ENCODE data around the gene PHETA2. TPM values are rescaled to one million over a fixed set of nuclear protein-coding genes. Genes with fewer than 3 reads are reported as not detected.

PHETA2 gene
- total RNA-seq, 1 experiment from 2014 or later, result 5.7 TPM

- Mint-ChIP-seq H3K4me3 (peak within 1 kb of the TSS; percentile 95), H3K27ac (peak within 1 kb of the TSS; percentile 89), H3K9me3 (no peaks in the 10 kb centered on the region), H3K4me1 (peaks cover 24% of the 10 kb centered on the region), H3K36me3 (peaks cover 5% of the 10 kb centered on the region), H3K27me3 (ENCODE audit: low read depth) (no peaks in the 10 kb centered on the region)
- POLR2A ChIA-PET, result interaction anchor here (0.6 to 3.1 kb wide), 5 partner anchors 10 to 390 kb away, joined by 3 to 16 read pairs (median 3); partner anchors contain the start of genes CENPM and NDUFA6
- peak; percentile 94 for DNase-seq (ENCODE audit: low spot score)
- ATAC-seq, result peak; percentile 95
- CTCF ChIA-PET, result interaction anchor here (0.5 to 3.8 kb wide), 8 partner anchors 11 to 1690 kb away, joined by 3 to 27 read pairs (median 4); partner anchors contain the start of genes NDUFA6 and SREBF2
- TF ChIP-seq NR1H2 (CRISPR knock-in tag; IDR thresholded peaks at IDR 0.05) (no peak), JUN (CRISPR knock-in tag; IDR thresholded peaks at IDR 0.05) (no peak), MXD4 (CRISPR knock-in tag; IDR thresholded peaks at IDR 0.05; ENCODE audit: borderline replicate concordance) (no peak), ELF4 (CRISPR knock-in tag; IDR thresholded peaks at IDR 0.05; ENCODE audit: low read depth) (no peak), ERG (CRISPR knock-in tag; IDR thresholded peaks at IDR 0.05) (0 out of 2 replicates have a peak, but pooled peaks have one; percentile 37), ZBTB43 (CRISPR knock-in tag; IDR thresholded peaks at IDR 0.05) (no peak), CDX4 (CRISPR knock-in tag; IDR thresholded peaks at IDR 0.05; ENCODE audit: borderline replicate concordance) (no peak), MAX (CRISPR knock-in tag; IDR thresholded peaks at IDR 0.05) (peak; percentile 90), USF1 (CRISPR knock-in tag; IDR thresholded peaks at IDR 0.05) (peak; percentile 56), ZNF281 (CRISPR knock-in tag; IDR thresholded peaks at IDR 0.05) (peak; percentile 30; the same call in 1 of the 2 replicates), NFYB (CRISPR knock-in tag; conservative IDR thresholded peaks at IDR 0.05; ENCODE audit: low read depth) (peak; percentile 92), ATF1 (CRISPR knock-in tag; IDR thresholded peaks at IDR 0.05) (no peak; the same call in 1 of the 2 replicates), RORB (CRISPR knock-in tag; IDR thresholded peaks at IDR 0.05) (no peak), GABPB1 (CRISPR knock-in tag; IDR thresholded peaks at IDR 0.05) (peak; percentile 44; the same call in 1 of the 2 replicates), SMAD3 (CRISPR knock-in tag; IDR thresholded peaks at IDR 0.05; ENCODE audit: borderline replicate concordance) (0 out of 2 replicates have a peak, but pooled peaks have one; percentile 34), ATF6 (CRISPR knock-in tag; IDR thresholded peaks at IDR 0.05) (no peak)
- TF ChIP-seq, protein P1, sequence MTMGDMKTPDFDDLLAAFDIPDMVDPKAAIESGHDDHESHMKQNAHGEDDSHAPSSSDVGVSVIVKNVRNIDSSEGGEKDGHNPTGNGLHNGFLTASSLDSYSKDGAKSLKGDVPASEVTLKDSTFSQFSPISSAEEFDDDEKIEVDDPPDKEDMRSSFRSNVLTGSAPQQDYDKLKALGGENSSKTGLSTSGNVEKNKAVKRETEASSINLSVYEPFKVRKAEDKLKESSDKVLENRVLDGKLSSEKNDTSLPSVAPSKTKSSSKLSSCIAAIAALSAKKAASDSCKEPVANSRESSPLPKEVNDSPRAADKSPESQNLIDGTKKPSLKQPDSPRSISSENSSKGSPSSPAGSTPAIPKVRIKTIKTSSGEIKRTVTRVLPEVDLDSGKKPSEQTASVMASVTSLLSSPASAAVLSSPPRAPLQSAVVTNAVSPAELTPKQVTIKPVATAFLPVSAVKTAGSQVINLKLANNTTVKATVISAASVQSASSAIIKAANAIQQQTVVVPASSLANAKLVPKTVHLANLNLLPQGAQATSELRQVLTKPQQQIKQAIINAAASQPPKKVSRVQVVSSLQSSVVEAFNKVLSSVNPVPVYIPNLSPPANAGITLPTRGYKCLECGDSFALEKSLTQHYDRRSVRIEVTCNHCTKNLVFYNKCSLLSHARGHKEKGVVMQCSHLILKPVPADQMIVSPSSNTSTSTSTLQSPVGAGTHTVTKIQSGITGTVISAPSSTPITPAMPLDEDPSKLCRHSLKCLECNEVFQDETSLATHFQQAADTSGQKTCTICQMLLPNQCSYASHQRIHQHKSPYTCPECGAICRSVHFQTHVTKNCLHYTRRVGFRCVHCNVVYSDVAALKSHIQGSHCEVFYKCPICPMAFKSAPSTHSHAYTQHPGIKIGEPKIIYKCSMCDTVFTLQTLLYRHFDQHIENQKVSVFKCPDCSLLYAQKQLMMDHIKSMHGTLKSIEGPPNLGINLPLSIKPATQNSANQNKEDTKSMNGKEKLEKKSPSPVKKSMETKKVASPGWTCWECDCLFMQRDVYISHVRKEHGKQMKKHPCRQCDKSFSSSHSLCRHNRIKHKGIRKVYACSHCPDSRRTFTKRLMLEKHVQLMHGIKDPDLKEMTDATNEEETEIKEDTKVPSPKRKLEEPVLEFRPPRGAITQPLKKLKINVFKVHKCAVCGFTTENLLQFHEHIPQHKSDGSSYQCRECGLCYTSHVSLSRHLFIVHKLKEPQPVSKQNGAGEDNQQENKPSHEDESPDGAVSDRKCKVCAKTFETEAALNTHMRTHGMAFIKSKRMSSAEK (CRISPR knock-in tag; IDR thresholded peaks at IDR 0.05; ENCODE audit: borderline replicate concordance), result no peak
- TF ChIP-seq, protein P2, sequence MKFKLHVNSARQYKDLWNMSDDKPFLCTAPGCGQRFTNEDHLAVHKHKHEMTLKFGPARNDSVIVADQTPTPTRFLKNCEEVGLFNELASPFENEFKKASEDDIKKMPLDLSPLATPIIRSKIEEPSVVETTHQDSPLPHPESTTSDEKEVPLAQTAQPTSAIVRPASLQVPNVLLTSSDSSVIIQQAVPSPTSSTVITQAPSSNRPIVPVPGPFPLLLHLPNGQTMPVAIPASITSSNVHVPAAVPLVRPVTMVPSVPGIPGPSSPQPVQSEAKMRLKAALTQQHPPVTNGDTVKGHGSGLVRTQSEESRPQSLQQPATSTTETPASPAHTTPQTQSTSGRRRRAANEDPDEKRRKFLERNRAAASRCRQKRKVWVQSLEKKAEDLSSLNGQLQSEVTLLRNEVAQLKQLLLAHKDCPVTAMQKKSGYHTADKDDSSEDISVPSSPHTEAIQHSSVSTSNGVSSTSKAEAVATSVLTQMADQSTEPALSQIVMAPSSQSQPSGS (CRISPR knock-in tag; IDR thresholded peaks at IDR 0.05; ENCODE audit: borderline replicate concordance, low read depth), result no peak
Measured at GRCh38 chr22:42079319-42080251, 5.5 kb downstream of the PHETA2 start, which contains the start of gene SMDT1. SMDT1 (plus strand) TSS chr22:42079700; CDS start chr22:42079769, 69 bp downstream.

Measured in WTC11 (cell line).